Epithelial cell of proximal tubule (primary cell): ENCODE measurements around the gene SELENBP1. TPM values are rescaled to one million over a fixed set of nuclear protein-coding genes. Genes with fewer than 3 reads are reported as not detected.

ENCODE experiments used
- DNase-seq: peaks from one replicate; pipeline ENCODE4 v3.0.0-alpha.2; 2011; ENCODE audit warnings: low read depth
- H3K4me3 ChIP-seq: 2 replicates; pipeline ENCODE4 v1.5.1; 2011; ENCODE audit warnings: low read depth, mild to moderate bottlenecking, low read length
- total RNA-seq: library from RNA; depleted of rRNA; stranded (reverse); fragments of >200 nt; gene quantifications from 2 replicates; pipeline ENCODE4 v1.2.3, GENCODE V29; 2015
- TF ChIP-seq, protein P1 (sequence below): conservative IDR thresholded peaks from 2 replicates; pipeline ENCODE4 v1.5.1; 2012; ENCODE audit warnings: low read depth, mild to moderate bottlenecking, low read length

Gene SELENBP1
- total RNA-seq = 2.7 and 5.9 TPM in 2 replicates

DNA sequence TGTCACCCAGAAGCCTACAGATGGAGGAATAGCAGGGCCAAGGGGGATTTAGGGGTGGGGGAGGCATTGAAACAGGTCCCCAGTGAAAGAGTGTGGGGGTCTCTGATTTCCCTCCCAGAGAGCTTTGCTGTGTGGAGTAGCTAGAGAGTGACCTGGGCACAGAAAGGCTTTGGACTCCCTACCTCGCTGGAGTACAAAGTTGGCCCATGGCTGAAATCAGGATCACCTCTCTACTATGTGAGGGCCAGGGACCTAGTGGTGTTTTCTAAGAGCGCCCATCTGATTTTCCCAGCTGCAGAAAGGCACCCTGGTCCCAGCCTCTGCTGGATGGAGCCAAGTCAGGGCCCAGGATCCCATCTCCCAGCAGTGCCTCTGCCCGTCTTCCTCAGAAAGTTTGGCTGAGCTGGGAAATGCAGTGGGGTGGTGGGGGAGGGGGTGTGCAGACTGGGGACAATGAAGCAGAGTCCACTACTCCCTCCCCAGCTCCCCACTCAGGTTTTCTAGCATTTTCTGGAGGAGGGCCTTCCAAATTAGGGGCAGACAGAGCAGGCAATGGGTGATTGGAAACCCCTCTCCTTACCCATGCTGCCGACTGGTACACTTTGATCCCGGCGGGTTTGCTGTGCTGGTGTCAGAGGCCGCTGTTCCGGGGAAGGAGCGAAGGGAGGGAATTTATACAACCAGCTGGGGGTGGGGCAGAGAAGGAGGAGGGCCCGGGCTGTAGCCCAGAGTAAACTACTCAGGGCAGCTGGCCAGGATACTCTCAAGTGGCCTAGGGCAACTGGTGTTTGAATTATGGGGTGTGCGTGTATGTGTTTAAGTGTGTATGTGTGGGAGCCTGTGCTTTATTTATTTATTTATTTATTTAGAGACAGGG lies at the start of gene SELENBP1:
Gene SELENBP1 (minus strand): TSS at position 648 of the 877 bp plus-strand sequence. CDS start 64 bp downstream, at position 584.
- TF ChIP-seq, protein P1, sequence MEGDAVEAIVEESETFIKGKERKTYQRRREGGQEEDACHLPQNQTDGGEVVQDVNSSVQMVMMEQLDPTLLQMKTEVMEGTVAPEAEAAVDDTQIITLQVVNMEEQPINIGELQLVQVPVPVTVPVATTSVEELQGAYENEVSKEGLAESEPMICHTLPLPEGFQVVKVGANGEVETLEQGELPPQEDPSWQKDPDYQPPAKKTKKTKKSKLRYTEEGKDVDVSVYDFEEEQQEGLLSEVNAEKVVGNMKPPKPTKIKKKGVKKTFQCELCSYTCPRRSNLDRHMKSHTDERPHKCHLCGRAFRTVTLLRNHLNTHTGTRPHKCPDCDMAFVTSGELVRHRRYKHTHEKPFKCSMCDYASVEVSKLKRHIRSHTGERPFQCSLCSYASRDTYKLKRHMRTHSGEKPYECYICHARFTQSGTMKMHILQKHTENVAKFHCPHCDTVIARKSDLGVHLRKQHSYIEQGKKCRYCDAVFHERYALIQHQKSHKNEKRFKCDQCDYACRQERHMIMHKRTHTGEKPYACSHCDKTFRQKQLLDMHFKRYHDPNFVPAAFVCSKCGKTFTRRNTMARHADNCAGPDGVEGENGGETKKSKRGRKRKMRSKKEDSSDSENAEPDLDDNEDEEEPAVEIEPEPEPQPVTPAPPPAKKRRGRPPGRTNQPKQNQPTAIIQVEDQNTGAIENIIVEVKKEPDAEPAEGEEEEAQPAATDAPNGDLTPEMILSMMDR = no peak
- DNase-seq = no peak
- H3K4me3 ChIP-seq = peak within 1 kb of the TSS; percentile 62

GRCh38 chr1:151419819-151420218 lies 47.3 kb upstream of the SELENBP1 start:
- no peak overlapping the region for H3K4me3 ChIP-seq
- no peak for DNase-seq

GRCh38 chr1:151418081-151418480 lies 45.6 kb upstream of the SELENBP1 start:
- TF ChIP-seq, protein P1 = no peak
- H3K4me3 ChIP-seq = no peak overlapping the region
- DNase-seq = no peak

More at GRCh38 chr1:151419819-151420218, 47.3 kb upstream of the SELENBP1 start:
- TF ChIP-seq, protein P1 = no peak

- no peak overlapping the region for H3K4me3 ChIP-seq
- DNase-seq = peak; percentile 16
- TF ChIP-seq, protein P1 = no peak
Measured at GRCh38 chr1:151416231-151416630, 43.7 kb upstream of the SELENBP1 start.

DNA sequence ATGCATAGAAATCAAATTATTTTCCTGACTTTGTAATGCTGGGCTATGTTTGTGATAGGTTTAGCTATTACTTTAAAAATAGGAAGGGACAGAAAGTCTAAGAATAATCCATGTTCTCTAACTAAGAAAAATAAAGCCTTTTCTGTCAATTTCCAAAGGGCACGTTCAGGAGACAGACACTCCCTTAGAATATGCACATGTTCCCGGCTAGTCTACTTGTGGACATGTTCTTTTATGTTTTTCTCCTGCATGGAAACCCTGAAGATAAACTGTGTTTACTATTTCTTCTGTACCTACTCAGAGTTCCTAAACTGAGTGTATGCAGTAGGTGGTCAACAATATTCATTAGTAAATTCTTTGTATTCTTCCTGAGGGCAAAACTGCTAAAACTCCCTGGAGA lies 39.4 kb upstream of the SELENBP1 start:
- no peak overlapping the region for H3K4me3 ChIP-seq
- DNase-seq = no peak
- TF ChIP-seq, protein P1 = no peak

GRCh38 chr1:151408891-151409290 lies 36.4 kb upstream of the SELENBP1 start:
- no peak overlapping the region for H3K4me3 ChIP-seq
- TF ChIP-seq, protein P1 = no peak
- DNase-seq = no peak
